GM18867 (cell line): Measurements from ENCODE around the gene LRRC53.

ENCODE experiments used
- ATAC-seq: cut with Tn5 transposase; IDR thresholded peaks from one replicate; pipeline ENCODE4 v1.9.1; 2021; ENCODE audit warnings: mild to moderate bottlenecking, moderate library complexity; ENCODE audit not compliant: unreplicated experiment

LRRC53 gene

DNA sequence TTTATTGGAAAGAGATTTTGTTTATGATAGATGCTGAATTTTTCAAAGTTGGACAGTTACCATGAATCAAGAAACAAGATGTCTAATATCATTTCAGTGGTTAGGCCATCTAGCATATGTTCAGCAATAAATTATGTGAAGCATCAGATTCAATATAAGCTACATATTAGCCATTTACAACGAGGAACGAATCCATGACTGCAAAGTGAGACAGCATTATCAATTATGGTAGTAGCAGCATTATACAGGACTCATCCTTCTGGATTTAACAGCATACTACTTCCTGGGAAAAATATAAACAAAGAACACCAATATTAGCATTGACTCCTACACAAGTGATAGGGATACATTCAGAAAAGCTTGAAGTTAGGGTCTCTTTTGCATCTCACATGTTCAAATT is 59.1 kb downstream of the LRRC53 start:
- no peak for ATAC-seq

DNA sequence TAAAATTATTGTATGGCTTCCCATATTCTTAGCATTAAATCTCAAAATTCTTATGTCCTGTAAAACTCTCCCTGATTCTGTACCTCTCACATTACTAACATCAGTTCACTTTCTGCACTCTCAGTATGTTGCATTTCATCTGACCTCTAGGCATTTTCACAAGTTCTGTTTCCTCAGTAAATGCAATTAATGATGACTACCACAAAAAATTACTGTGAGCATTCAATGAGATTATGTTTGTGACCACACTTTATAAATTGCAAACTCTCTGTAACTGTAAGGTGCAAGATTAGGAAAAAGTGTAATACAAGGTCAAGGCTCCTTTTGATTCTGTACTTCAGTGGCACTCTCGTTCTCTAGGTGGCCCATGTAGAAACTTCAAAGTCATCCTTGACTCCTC is 60.4 kb downstream of the LRRC53 start:
- no peak for ATAC-seq

DNA sequence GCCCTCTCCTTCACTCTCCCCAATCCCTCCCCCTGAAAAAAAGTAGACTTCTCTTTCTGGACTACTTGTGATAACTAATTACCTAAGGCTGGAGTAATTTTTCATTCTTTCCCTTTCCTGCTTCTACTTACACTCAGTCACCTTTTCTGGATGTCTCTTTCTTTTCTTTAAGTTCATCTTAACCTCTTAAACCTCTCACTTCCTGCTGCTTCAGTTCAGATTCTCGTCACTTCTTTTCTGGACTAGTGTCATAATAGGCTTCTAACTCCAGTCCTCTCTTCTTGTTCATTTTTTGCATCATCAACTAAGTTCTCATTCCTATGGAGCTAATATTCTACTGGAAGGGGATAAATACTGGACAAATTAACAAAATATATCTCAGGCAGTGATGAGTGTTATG is 75.4 kb downstream of the LRRC53 start:
- no peak for ATAC-seq

DNA sequence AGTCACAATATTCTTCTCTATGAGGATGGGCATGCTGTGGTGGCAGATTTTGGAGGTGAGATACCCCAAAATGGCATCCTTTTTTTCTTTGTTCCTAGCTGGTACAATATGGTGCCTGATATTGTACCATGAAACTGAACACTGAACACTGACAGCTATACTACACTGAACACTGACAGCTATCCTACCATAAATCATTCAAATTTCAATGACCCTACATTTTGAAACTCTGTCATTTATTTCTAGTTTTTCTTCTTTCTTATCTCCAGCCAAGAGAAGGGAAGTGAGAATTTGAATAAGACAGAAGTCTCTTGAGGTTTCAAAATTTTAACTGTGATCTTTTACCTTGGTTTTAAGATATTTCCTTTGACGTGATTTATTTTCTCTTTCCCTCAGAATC is 76.3 kb downstream of the LRRC53 start:
- ATAC-seq = peak; percentile 61

DNA sequence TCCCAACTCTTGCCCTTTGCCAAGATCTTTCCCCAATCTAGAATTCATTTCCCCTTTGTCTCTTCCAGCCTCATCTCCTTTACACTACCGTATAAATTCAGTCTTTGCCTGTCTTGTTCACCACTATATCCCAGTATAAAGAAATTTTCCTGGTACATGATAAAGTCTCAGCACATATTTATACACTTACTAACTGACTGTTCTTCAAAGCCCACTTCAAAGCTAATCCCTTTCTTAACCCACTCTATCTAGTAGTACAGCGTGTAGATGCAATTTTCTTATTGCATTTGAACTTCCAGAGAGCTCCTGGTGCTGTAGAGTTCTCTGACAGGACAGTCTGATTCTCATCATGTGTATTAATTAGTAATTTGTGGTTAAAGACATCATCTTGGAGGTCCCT is 78.1 kb downstream of the LRRC53 start:
- no peak for ATAC-seq

DNA sequence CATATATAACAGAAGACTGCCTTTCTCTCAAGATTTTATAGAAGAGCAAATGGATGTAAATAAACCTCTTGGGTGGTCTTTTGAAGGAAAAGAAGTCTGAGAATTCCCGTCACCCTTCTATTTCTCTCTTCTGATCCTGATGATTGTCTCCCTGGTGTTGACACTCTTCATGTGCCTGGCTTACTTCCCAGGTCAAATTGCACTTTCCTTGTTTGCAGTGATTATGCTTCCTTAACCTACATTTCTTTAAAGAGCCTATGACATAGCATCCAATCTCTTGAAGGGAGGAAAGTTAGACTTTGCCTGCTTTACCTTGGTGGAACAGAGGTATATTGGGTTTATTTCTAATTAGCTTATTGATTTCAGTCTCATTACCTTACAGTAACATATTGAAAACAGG is 80.1 kb downstream of the LRRC53 start:
- no peak for ATAC-seq

DNA sequence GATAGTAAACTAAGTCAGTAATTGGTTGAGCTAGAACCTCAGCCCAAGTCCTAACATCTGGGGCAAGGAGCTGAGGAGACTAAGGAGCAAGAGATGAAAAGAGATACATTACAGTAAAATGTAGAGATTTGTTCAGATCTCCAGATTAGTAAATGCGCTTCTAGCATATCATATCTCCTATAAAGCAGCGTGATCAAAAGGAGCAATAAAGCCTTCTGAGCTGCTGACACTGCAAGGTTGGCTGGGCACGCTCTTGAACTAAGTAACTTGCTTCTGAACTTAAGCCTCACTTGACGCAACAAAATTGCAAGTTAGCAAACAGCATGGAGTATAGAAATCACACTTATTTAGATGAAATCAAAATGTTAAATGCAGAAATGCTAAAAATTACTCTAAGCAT is 80.9 kb downstream of the LRRC53 start:
- ATAC-seq = no peak

DNA sequence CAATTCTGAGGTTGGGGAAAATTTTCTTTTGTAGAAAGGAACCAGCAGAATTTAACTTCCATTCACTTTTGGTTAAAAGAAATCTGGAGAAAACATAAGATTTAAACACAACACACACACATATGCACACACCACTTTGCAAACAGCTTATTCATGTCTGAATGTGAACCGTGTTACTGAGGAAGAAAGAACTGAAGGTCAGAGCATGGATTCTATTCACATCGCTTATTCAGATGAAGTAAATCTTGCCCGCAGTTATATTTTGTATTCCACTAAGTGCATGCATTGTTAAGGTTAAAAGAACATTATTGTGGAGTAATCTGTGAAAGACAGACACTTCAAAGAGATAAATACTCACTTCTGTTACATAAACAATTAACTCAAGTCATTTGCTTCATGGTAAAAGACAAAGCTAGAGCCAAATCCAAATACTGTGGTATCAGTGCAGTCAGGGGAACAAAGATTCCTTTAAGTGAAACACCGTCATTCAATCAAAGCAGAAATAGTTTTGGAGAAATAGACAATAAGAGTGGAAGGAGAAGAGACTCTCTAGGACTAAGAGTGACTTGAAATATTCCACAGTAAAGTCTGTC is 82.0 kb downstream of the LRRC53 start:
- no peak for ATAC-seq

DNA sequence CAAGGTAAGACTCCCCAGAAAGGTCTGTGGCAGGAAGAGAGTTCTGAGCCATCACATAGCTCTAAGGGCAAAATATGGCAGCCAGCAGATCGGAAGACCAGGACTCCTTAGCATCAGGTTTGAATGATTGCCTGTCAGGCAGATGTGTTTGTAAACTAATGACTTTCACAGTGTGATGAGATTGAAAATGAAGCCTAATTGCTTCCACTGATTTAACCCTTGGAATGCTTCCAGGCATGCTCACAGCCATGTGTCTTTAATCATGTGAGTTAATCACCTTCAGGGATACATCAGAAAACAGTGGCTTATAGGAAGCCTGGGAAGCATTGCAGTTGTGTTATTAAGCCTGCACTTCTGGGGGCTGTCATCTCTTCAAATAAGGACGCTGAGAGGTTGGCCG is 82.8 kb downstream of the LRRC53 start:
- ATAC-seq = no peak

DNA sequence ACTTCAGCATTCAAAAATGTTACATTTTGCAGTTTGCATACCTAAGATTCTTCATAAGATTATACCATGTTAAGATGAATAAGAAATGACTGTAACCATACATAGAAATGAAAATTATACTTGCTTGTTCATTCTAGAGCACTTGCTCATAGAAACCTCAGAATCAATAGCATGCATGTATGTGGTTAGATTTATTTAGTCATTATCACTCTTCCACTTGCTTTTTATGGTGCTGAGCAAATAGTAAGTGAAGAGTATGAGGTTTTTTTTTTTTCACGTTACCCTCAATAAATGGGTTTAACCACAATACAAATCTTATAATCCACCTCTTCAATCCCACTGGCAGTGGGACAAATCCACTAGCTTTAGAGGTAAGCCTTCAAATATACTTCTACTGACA is 84.7 kb downstream of the LRRC53 start:
- ATAC-seq = no peak

DNA sequence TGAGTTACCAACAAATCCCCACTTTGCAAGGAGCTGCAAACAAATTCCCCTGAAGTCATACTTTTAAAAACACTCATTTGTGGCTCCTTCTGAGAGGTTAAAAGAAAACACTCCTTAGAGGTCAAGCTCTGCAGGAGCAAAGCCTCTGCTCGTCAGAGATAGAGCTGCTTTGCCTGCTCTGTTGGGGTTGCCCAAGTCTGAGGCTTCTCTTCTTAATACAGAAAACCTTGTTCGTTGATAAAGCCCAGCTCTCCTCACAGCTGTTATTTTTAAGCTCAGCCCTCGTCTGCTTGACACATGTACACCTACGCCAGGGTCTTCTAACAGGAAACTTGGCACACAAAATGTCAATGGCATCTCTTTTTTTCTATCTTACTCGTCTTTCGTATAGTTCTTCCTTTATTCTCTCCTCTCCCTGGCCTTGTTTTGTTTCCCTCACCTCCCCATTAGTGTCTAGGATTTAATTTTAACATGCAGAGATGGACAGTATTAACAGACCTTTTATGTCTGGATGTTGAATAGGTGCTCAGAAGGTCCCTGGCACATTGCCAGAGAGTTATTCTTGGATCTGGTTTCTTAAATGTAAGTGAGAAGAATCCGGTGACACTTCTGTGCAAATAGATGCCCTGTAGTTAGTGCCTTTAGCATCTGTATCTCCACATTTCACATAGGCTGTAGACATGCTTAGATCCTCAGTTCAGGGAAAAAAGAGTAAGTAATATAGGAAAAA is 86.0 kb downstream of the LRRC53 start:
- ATAC-seq = no peak

DNA sequence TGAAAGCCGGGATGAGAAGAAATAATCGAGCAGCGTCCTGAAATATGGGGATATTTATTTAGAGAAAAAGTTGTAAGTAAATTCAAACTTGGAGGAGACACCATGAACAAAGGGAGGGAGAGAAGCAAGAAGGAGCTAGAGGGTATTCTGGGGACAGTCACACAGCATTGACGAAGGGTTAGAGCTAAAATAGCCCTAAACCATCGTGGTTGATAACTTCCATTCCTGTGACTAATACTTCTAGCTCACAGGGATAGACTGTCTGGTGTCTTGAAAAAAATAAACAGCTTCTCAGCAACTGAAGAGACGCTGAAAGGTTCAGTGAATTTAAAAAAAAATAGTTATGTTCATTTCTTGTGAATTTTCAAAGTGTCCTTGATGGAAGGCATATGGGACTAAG is 86.7 kb downstream of the LRRC53 start:
- ATAC-seq = no peak

DNA sequence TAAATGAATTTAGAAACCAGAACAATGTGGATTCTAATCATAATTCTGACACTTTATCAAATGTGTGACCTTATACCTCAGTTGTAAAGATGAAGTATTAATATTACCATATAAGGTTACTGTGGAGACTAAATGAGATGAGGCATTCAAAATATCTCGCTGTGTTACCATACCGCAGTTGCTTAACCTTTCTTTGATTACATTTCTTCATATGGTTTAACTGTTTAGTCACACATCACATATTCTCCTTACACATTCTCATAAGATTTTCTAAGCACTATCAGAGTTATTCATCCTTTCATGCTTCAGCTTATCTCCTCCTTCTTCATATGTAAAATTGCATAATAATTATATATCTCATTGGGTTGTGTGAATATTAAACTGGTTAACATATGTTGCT is 88.9 kb downstream of the LRRC53 start:
- ATAC-seq = no peak

DNA sequence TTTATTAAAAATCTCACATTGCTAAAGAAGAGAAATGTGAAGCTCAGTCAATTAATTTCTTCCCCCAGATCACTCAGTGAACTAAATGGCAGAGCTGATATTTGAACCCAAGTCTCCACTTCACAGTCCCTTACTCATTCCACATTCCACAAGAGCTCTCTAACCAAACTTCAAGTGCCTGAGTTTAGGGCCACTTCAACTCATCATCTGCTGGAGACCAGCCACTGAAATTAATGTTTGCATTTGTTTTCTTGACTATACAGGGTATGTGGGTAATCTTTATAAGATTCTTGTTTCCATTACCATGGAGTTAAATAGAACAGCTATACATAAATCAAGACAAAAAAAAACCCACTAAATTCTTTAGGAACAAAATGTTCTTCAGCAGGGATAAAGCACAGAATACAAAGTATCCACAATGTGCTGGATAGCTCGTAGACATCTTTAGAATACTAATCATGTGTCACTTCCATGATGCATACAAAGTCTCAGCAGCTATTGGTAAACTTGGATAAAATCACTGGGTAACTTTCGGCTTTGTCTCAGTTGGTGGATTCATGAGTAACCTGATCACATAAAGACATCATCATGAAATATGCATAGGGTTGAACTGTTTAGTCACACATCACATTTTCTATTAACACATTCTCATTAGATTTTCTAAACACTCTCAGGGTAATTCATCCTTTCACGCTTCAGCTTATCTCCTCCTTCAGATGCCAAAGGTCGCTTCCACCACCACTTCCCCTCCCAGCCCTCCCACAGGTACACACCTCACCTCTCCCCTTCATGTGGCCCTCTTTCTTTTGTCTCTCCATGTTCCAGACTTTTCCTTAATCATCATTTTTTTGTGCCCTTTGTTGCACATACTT is 89.8 kb downstream of the LRRC53 start:
- no peak for ATAC-seq

DNA sequence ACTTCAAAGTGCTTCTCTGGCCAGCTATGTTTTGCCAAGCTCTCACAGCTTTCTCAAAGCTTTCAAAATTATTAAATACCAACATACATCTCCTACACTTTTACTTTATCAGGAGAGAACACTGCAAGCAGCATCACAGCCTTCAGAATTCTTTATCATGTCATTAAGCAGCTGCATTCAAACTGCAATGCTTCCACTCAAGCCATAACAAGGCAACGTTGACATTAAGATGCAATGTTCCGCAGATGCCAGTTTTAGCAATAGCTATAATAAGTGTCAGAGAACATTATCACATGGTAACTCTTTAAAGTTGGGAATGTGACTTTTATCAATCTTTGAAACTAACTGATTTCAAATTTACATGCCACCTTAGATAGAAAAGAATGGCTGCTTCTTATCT is 91.9 kb downstream of the LRRC53 start:
- ATAC-seq = no peak
